T-helper 22 cell (primary cell): Measurements from ENCODE around the gene PREB.

ENCODE experiments used
- DNase-seq: peaks from one replicate; pipeline ENCODE4 v3.0.0-alpha.2; 2020; ENCODE audit warnings: low read depth

The PREB gene

DNA sequence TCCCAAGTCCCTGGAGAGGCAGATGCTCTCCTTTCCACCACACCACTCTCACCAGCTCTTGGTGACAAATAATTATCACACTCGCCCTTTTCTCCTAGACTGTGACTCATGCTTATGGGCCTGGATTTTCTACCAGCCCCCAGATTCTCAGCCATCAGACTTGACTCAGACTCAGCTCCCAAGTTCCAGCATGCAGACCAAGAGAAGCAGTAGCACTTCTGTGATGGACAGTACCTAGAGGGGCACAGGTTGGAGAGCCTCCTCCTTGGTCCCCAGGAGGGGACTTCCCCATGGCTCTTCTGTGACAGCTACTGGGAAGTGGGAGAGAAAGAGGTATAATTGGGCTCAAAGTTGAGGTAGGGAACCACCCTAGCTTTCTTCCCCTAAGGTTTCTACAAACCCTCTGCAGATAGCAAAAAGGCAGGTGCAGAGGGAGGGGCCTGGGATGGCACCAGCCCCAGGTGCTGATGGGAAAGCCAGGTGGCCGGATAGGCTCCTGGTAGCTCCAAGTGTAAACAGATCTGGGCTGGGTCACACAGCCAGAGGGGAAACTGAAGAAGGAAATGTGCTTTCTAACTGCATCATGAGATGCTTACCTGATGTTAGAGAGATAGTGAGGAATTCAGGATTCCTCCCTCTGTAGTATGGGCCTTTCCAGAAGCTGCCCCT, 18.5 kb upstream of the PREB start:
- DNase-seq: no peak

- no peak for DNase-seq
Measured at GRCh38 chr2:27152102-27152795, 17.8 kb upstream of the PREB start.

- no peak for DNase-seq
Measured at GRCh38 chr2:27150639-27151230, 16.3 kb upstream of the PREB start.

DNA sequence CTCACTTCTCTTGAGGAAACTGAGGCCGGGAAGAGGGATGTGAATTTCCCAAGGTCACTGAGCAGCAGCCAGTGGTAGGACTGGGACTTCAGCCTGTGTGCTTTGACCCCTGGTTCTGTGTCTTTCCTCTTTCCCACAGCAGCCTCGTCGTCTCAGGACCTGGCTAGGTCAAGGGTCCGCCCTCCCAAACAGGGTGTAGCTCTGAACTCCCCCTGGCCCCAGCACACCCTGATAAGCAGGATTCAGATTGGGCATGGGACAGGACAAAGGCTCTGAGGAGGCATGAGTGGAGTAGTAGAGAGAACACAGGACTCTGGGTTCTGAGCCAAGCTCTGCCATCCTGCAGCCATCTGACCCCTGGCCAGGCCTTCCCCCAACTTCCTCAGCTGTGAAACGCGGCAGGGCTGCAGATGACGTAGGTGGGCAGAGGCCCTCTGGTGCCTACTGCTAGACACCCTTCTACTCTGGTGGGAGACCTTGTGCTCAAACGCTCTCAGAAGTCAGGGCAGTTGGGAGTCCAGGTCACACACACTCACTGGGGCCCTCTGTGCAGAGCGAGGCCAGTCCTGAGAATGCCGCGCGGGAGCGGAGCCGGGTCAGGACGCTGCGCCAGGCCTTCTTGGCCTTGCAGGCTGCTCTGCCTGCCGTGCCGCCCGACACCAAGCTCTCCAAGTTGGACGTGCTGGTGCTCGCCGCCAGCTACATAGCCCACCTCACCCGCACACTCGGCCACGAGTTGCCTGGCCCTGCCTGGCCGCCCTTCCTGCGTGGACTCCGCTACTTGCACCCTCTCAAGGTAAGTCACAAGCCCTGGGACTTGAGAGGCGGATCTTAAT, 15.4 kb upstream of the PREB start:
- no peak for DNase-seq

GRCh38 chr2:27148801-27149439, 14.5 kb upstream of the PREB start, which contains the start of gene TCF23:
Gene TCF23 (plus strand): TSS chr2:27149004. CDS start chr2:27149134, 130 bp downstream.
- no peak for DNase-seq

DNA sequence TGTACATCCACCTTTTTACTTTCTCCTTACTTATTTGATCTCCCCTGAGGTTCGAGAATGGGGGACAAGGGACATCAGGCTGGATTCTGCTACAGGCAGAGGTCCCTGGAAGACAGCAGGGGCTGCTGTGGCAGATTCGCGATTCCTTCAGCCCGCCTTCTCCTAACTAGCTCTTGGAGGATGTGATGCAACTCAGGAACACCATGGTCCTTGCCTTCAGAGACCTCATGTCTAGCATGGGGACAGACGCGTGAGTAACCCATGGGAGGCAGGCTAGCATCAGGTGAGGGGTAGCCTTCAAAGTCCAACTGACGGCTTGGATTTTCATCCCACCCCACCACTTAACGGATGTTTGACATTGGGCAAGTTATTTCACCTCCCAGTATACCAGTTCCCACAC, 13.5 kb upstream of the PREB start:
- DNase-seq: no peak

DNA sequence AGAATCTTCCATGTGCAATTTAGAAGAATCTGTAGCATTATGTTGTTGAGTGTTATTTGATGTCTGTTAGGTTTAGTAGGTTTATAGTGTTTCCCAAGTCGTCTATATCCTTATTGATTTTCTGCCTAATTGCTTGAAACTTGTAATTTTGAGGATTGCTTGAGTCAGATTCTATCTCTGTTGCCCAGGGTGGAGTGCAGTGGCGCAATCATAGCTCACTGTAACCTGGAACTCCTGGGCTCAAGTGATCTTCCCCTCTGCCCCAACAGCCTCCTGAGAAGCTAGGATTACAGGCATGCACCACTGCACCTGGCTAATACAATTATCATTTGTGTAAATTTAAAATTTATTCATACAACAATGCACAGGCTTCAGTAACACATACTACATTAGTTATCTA, 11.2 kb upstream of the PREB start:
- no peak for DNase-seq

DNA sequence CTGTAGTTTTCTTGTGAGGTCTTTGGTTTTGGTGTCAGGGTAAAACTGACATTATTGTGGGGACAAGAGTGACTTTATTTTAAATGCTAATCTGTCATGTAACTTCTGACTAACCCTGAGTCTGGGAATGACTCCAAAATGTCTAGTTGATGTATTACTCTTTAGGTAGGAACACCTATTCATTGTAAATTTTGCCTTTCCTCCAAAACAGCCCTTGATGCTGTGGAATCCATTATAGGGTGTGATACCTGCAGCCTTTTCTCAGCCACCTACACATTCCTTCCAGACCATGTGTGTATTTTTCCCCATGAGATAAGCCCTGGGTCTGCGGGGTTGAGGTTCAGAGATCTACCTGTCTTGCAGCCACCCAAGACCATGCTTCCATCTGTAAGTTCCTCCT, 8.8 kb upstream of the PREB start:
- DNase-seq: no peak

DNA sequence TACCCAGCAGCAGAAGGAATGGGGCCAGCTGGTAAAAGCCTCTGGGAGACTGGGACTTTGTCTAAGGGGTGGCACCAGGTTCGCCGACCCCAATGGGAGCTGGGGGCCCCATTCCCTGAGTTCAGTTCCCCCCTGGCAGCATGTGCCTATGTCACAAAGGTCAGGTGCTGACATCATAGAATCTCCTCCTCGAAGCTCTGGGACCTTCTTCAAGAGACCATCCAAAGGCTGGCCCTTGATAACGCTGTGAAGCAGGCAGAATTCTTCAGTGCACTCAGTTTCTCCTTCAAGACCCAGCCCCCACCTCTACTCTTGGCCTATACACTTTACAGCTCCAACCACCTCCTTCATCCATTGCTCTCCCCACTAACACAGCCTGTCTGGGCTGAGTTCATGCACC, 4.9 kb upstream of the PREB start, which contains the start of gene PRR30:
Gene PRR30 (minus strand): TSS at position 101 of the 400 bp plus-strand sequence. CDS start 1,081 bp downstream, outside the sequence.
- DNase-seq: no peak

- DNase-seq: no peak
Measured at GRCh38 chr2:27138111-27138510, 3.7 kb upstream of the PREB start.

DNA sequence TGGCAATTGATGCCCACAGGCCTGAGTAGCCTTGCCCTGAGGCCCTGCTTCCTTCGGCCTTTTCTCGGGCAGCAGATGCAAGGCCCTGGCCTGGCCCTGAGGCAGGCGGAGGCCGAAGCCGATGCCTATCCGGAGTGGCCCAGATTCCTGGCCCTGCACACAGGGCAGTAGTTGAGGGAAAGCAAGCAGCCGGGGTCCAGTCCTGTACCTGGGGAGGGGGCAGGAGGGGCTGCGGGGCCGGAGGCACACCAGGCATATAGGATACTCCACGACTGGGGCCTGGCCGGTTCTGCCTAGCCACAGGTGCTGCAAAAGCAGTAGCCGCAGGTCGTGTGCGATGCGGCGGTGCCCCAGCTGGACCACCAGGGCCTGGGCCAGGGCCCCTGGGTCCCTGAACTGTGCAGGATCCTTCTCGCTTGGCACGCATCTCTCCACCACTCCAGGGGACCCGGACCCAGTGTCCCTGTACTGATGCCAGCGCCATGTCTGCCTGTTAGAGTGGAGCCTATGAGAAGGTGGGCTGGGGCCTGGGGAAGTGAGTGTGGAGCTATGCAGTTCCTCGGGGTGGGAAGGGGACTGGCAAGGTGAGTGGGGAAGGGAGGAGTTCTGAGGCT, 3.0 kb upstream of the PREB start:
- DNase-seq: no peak

DNA sequence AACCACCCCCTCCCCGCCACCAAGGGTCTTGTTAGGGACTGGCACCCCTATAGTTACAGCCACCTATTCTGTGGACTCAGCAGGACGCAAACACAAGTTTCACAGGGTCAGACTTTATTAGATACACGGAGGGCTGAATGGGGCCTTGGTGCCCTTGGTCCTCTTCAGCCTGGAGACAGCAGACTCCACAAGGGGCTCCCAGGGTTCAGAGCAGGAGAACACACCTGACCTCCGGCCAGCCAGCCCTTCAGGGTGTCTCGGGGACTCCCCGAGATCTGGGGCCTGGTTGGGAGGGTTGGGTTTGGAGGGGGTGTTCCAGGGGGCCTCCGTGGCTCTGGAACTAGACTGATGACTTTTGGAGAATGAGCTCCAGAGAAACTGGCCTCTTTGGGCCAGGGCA, 2.3 kb upstream of the PREB start:
- no peak for DNase-seq

GRCh38 chr2:27135478-27135955, 1.1 kb upstream of the PREB start:
- no peak for DNase-seq

- no peak for DNase-seq
Measured at GRCh38 chr2:27134781-27135477, 493 bp upstream of the PREB start.

DNA sequence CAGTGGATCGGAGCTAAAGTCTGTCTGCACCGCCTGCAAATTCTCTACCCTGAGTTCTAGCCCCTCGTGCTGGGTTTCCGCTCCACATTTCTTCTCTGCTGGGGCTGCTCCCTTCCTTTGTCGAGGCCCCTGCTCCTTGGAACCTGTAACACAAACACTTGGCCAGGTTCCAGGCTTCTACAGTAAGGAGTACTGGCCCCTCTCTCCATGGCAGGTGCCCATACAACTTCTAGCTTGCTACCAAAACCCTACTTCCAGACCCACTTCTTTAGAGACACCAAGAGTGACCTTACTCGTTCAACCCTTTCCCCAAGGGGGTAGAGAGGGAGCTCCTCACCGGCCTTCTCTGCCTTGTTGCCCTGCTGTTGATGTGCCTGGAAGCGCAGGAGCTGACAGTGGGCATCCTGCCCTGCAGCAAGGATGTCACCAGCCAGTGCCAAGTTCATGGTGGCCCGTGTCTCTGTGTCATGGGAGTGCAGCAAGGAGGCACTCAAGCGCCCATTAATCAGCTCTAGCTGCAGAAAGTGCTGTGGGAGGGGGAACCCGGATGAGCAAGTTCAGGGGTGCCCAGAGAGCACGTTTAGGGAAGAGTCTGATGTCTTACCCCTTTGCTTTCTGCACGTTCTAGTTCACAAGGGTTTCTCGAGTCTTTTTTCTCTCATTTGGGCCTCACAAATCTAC, 1.1 kb downstream of the PREB start:
- no peak for DNase-seq

- DNase-seq: no peak
Measured at GRCh38 chr2:27131429-27131828, 3.0 kb downstream of the PREB start.

DNA sequence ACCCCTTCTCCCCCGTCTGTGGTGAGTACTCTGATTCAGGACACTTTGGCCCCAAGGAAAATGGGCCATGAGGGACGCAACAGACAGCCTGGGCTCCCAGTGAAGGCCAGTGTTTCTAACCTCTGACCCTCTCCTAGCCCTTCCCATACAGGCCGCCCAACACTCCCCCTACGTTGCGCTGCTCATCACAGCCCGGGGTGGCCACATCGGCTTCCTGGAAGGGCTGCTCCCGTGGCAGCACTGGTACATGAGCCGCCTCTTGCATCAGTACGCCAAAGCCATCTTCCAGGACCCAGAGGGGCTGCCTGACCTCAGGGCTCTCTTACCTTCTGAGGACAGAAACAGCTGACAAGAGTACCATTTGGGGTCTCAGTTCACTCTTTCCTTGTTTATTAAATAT, 4.0 kb downstream of the PREB start:
- no peak for DNase-seq

GRCh38 chr2:27128668-27129571, 5.5 kb downstream of the PREB start:
- no peak for DNase-seq
